Upper lobe of right lung (tissue), 1 donor: ENCODE results near the gene DNMT3B. TPM values are rescaled to one million over a fixed set of nuclear protein-coding genes. Genes with fewer than 3 reads are reported as not detected.

Experiments used
- ATAC-seq: fragments of 200-7000 bp; cut with Tn5 transposase; one replicate; pipeline ENCODE4 v1.9.1; 2020; ENCODE audit warnings: mild to moderate bottlenecking, moderate library complexity
- DNase-seq: peaks from one replicate; pipeline ENCODE4 v3.0.0-alpha.2; 2020
- H3K27ac ChIP-seq: fragments of 200-600 bp; one replicate; pipeline ENCODE4 v1.8.0; 2022
- H3K27me3 ChIP-seq: fragments of 200-600 bp; one replicate; pipeline ENCODE4 v1.8.0; 2022; ENCODE audit warnings: mild to moderate bottlenecking
- H3K36me3 ChIP-seq: fragments of 200-600 bp; one replicate; pipeline ENCODE4 v1.8.0; 2022
- H3K4me1 ChIP-seq: fragments of 200-600 bp; one replicate; pipeline ENCODE4 v1.8.0; 2022
- H3K4me3 ChIP-seq: fragments of 200-600 bp; one replicate; pipeline ENCODE4 v1.8.0; 2022; ENCODE audit warnings: mild to moderate bottlenecking
- H3K9me3 ChIP-seq: fragments of 200-600 bp; one replicate; pipeline ENCODE4 v1.8.0; 2022
- intact Hi-C: fragments of 100-400 bp; cut with DNase I; formaldehyde crosslinking; loops from one replicate; pipeline ENCODE4 v1.11.0; 2022
- total RNA-seq: library from RNA; stranded (reverse); fragmentation: NEBNext Ultra II Directional; extraction: Animal tissue kit (Norgen Biotek cat#: 25700); gene quantifications from one replicate; pipeline ENCODE4 v1.2.1, GENCODE V29; 2021
- TF ChIP-seq, protein P1 (sequence below): fragments of 200-600 bp; IDR thresholded peaks from one replicate; pipeline ENCODE4 v1.8.0; 2022; ENCODE audit warnings: antibody characterized with exemption
- donor health status: DM: no; HTN: yes; CAD: no; lungs with severe emphysema.

The DNMT3B gene
- total RNA-seq, 1 donor from 2014 or later: 0.84 TPM

DNA sequence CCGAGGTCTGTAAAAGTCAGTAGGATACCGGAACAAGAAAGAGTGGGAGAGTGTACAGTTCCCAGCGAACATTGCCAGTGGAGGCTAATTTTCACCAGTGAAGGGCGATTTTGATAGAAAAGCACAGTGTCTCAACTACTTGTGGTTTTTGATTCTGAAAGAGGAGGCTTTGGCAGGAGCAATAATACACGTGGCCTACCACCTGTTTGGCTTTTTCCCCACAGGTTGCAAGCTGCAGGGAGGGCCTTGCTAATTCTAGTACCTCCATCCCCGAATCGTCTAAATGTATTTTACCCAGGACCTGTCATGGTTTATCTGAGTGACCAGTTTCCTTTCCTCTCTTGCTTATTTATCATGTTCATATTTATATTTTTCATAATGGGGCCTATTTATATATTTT is 93.2 kb downstream of the DNMT3B start:
- Histone ChIP-seq H3K9me3 (no peaks in the 10 kb centered on the region), H3K36me3 (peaks cover 37% of the 10 kb centered on the region), H3K27me3 (no peaks in the 10 kb centered on the region), H3K27ac (no peak overlapping the region), H3K4me3 (no peak overlapping the region), H3K4me1 (no peaks in the 10 kb centered on the region)
- no peak for DNase-seq
- ATAC-seq: no peak
- TF ChIP-seq, protein P1, sequence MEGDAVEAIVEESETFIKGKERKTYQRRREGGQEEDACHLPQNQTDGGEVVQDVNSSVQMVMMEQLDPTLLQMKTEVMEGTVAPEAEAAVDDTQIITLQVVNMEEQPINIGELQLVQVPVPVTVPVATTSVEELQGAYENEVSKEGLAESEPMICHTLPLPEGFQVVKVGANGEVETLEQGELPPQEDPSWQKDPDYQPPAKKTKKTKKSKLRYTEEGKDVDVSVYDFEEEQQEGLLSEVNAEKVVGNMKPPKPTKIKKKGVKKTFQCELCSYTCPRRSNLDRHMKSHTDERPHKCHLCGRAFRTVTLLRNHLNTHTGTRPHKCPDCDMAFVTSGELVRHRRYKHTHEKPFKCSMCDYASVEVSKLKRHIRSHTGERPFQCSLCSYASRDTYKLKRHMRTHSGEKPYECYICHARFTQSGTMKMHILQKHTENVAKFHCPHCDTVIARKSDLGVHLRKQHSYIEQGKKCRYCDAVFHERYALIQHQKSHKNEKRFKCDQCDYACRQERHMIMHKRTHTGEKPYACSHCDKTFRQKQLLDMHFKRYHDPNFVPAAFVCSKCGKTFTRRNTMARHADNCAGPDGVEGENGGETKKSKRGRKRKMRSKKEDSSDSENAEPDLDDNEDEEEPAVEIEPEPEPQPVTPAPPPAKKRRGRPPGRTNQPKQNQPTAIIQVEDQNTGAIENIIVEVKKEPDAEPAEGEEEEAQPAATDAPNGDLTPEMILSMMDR: no peak
- intact Hi-C loops: no loop called here

DNA sequence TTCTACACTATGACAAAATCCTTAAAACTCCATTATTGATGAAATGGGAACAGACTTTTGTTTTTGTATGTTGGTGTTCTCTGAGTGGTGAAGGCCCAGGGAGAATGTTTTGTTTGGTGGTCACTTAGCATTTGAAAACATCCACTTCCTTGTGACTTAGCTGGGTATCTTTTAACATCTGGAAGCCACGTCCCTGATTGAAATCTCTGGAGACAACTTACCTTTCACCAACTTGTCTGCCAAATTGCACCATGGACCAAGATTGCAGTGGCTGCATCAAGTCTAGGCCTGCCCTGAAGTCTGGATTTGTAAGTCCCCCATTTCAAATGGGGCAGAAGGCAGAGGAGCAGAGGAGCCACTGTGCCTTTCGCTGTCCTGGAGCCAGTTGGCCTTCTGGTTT is 96.0 kb downstream of the DNMT3B start:
- Histone ChIP-seq H3K36me3 (peaks cover 11% of the 10 kb centered on the region), H3K4me3 (no peak overlapping the region), H3K4me1 (no peaks in the 10 kb centered on the region), H3K27ac (no peak overlapping the region), H3K9me3 (no peaks in the 10 kb centered on the region), H3K27me3 (no peaks in the 10 kb centered on the region)
- ATAC-seq (no peak), DNase-seq (no peak)
- intact Hi-C loops: no loop called here
- TF ChIP-seq, protein P1: no peak

Other genes starting within 250 kb of the DNMT3B start
- 19.7 TPM for gene NOL4L, start 177.1 kb upstream of the DNMT3B start, total RNA-seq
- 0.09 TPM for gene C20orf203, start 88.4 kb upstream of the DNMT3B start, total RNA-seq
- 36.3 TPM for gene COMMD7, start 18.9 kb upstream of the DNMT3B start, total RNA-seq
- 88.5 TPM for gene MAPRE1, start 57.6 kb downstream of the DNMT3B start, total RNA-seq
- 0.72 TPM for gene EFCAB8, start 96.5 kb downstream of the DNMT3B start, total RNA-seq
- not detected for gene SUN5, start 242.0 kb downstream of the DNMT3B start, total RNA-seq
- gene BPIFB2, start 245.3 kb downstream of the DNMT3B start, total RNA-seq: not detected